T follicular helper cell (primary cell): ENCODE results near the gene ROS1.

ENCODE experiments used
- DNase-seq: peaks from one replicate; pipeline ENCODE4 v3.0.0-alpha.2; 2020; ENCODE audit warnings: low read depth

Gene ROS1

DNA sequence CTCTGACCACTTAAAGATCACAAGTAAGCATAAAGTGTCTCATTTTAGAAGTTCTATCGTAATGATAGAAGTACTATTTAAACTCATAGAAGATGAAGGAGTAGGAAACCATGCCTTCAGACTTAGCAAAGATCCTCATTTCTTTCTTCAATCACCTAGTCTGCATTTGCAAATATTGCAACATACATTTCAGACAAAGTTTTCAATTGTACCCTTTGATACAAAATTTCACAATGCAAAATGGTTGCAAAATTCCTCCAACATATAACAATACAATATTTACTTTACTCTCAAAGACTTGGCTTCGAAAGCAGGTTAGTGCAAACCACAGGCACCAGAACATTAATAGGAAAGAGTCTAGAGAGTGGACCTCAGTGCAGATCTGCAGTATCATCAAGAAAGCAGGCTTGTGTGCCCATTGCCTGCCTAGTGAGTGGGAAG, 16.1 kb upstream of the ROS1 start:
- no peak for DNase-seq

- no peak for DNase-seq
Observed at GRCh38 chr6:117440706-117441525, 15.2 kb upstream of the ROS1 start.

DNA sequence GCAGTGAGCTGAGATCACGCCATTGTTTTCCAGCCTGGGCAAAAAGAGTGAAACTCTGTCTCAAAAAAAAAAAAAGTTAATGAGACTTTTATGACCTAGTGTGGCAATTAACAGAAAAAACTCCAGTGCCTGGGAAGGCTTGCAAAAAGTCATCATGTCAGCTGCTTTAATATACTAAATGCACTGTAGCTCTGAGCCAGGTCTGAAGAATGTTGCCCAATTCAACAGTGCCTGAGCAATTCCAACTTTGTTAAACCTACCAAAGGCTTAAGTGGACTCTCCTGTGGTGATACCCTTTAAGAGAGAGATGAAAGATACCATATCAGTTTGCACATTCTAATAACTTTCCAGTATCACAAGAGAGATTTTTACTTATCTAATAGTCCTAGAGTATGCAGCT, 6.5 kb upstream of the ROS1 start:
- no peak for DNase-seq

GRCh38 chr6:117423754-117424153, 2.0 kb downstream of the ROS1 start:
- no peak for DNase-seq

- no peak for DNase-seq
Observed at GRCh38 chr6:117418320-117418719, 7.4 kb downstream of the ROS1 start.

DNA sequence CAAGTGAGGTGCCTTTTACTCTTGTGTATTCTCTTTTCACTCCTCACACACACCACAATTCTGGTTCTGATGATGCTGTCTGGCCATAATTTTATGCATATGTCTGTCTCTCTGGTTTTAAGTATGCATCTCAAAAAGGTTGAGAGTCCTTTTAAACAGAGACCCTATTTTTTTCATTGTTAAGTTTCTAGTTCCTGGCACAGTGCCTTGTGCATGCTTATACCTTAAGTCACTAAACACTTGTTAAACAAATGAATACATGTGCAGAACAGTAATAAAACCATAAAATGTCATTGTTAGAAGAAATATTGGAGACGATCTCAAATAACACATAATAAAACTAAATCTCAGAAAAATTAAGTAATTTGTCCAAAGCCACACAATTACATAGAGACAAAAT, 7.9 kb downstream of the ROS1 start:
- no peak for DNase-seq

DNA sequence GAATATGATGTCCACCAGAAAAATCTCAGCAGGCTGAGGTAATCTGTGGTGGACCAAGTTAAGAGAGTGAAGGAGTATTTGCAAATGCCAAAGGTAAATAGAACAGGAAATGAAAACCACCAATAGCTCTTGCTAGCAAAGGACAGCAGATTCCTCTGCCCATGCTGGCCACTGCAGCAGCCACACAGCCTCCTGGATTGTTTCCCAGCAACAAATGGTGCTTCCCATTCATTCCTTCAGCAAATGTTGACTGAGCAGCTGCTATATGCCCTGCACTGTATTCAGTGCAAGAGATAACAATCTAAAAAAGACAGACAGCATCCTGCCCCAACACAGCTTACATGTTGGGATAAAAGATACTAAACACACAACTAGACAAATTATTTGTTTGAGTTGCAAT, 11.0 kb downstream of the ROS1 start:
- DNase-seq = no peak

DNA sequence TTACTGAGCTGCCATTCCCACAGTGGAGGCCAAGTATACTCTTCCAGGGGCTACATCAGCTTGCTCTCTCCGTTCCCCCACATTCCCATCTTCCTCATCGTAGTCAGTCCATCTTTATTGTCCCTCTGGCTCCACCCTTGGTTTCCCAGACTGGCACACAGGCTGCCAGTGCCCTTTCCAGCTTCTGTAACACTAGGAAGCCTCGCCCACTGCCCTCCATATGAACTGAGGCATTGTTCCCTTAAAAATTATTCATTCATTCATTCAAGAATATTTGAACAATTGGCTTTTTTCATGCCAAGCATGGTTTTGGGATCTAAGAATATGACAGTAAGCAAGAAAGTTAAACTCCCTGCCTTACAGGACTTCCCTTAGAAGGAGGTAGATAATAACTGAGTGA, 14.3 kb downstream of the ROS1 start:
- no peak for DNase-seq

DNA sequence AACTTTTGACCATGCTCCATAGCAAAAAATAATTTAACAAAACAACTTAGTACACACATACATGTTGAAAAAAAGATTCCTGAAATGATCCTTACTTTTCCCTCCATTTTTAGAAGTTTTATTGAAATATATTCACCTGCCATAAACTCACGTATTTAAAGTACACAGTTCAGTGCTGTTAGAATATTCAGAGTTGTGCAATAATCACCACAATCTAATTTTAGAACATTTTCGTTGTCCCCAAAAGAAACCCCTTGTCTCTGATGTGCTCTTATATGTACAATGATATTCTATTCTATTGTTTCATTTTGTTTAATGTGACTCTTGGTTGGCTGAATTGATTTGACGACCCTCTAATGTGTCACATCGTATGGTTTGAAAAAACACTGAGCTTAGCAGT, 15.9 kb downstream of the ROS1 start:
- DNase-seq = no peak

DNA sequence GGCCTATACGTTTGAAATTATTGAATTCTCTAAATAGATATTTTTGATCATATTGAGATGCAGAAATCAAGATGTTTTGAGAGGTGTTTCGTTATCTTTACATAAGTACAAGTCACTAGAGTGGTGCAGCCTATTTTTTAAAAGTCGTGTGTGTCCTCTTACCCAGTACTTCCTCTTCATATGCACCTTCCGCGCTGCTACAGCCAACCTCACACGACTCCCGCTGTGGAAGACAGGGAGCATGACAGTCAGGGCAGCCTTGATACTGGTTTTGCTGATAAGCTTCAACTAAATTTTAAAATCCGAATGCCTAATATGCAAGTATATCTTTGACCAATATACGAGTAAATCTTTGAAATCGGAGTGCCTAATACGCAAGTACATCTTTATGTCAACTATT, 16.3 kb downstream of the ROS1 start:
- no peak for DNase-seq

DNA sequence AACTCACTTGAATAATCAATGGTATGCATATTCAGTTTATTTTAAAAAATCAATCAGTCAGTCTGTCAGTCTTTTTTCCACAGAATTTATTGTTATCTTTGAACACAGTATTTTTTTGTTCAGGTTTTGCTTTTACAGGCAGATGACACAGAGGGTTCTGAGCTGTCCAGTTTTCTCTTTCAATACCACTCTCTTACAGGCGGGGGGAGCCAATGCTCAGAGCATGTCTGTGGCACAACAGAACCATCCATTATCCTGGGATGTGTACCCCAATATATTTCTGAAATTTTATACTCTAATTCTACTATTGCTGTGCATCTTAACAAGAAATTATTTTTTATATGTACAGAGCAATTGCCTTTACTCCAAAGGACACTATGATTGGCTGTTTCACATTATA, 21.2 kb downstream of the ROS1 start:
- no peak for DNase-seq

DNA sequence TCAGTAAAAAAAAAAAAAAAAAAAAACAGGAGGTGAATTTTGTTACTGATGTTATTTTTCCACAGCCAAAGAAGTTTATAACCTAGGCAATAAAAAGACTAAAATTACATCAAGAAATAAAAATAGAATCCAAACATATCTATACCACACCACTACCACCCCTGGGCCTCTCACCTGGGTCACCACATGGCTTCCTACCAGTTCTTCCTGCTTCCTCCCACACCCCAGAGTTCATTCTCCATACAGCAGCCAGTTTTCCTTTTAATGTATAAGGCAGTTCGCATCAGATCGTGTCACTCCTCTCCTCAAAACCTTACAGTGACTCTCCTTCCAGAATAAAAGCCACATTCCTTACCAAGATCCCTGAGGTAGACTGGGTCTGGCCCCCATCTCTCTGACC, 23.9 kb downstream of the ROS1 start:
- no peak for DNase-seq

GRCh38 chr6:117399924-117400323, 25.8 kb downstream of the ROS1 start:
- no peak for DNase-seq

DNA sequence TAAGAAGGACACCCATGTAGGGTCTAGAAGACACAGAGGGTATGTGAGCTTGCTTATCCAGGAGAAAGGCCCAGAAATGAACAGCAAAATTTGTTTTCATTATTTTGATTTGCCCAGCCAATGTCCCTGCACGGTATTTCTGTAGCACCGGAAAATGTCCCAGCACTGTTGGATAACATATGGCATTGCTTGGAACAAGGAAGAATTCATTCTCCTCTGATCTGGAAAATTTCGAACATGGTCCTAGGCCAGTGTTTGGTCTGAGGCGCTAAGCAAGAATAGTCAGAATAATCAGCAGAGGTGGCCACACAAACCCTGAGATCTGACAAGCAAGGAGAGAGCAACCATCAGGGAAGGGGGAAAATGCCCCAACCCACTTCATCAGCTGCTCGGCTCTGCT, 26.6 kb downstream of the ROS1 start:
- no peak for DNase-seq

GRCh38 chr6:117397536-117398227, 28.1 kb downstream of the ROS1 start:
- DNase-seq = no peak

DNA sequence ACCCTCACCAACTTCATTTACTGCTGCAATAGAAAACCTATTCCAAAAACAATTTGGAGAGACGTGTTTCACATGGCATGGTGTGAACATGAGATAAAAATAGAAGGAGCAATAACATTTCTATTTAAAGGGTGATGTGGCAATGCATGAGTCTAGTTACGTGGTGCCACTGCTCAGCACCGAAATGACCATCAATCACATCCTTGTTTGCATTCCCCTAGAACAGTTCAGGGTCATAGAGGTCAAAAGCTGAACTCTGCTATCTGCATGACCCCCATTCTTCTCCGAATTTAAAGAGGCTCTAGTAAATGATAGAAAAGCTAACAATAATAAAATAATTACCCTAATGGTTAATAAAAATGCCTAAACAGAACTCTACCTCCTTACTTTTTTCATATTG, 29.5 kb downstream of the ROS1 start:
- no peak for DNase-seq

GRCh38 chr6:117395164-117395563, 30.6 kb downstream of the ROS1 start:
- DNase-seq = no peak

DNA sequence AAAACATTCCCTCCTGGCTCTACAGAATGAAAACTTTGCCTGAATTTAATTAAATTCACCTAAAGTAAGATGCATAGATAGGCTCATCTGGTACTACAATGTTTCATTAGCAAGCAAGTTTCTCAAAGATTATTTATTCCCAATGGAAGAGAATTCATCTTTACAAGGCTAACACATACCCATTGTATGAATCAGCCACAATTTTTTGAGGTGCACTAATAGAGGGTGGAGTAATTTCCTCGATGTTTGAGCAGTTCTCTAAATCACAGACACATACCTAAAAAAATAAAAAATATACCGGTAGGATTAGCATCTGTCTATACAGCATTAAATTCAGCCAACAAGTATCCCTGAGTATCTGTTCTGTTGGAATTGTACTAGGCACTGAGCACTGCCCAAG, 32.7 kb downstream of the ROS1 start:
- DNase-seq = no peak

DNA sequence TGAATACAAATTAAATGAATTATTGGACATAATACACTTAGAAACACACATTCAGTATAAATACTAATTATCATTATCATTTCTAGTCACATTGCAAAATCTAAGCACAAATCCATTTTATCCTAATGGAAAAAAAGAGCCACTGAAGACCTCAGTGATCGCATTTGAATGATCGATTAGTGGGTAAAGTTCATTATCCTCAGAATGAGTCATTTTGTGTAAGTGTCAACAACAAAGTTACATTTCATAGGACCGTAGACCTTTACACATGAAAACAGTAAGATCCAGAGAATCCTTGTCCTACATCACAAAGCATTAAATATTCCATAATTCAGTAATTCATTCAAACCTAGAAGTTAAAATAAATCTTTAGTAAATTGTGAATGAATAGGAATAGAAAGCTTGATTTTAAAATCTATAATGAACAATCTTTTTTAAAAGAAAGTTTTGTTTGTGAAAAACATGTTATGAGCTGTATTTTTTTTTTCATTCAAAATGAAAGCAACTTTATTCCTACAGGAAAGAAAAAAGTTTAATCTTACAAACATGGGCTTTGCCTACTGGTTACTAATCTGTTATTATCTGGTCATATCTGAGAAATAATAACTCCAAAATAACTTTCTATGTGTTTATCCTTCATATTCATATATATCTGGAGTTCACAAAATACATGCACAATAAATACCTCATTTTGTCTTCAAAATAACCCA, 33.7 kb downstream of the ROS1 start:
- DNase-seq = no peak

- no peak for DNase-seq
Observed at GRCh38 chr6:117389227-117390057, 36.3 kb downstream of the ROS1 start.

- no peak for DNase-seq
Observed at GRCh38 chr6:117387454-117387974, 38.2 kb downstream of the ROS1 start.

- no peak for DNase-seq
Observed at GRCh38 chr6:117384659-117385058, 41.1 kb downstream of the ROS1 start.
